GM21737 (cell line): Measurements from ENCODE around the gene C17orf100.
"Not testable (repeated sequence)": the region's sequence is repeated elsewhere in the genome, so short reads cannot be mapped to it uniquely, and the experiment has no call there.

Experiments
- ATAC-seq: cut with Tn5 transposase; IDR thresholded peaks from one replicate; pipeline ENCODE4 v1.9.1; 2021; ENCODE audit warnings: mild to moderate bottlenecking, moderate library complexity; ENCODE audit not compliant: unreplicated experiment

C17orf100 gene

GRCh38 chr17:6640536-6641246 lies 10.9 kb upstream of the C17orf100 start, which contains the start of the genes KIAA0753 and TXNDC17:
TSS of gene KIAA0753 (minus strand) at chr17:6640711. CDS start at chr17:6635103, 5,608 bp downstream.
TSS of gene TXNDC17 (plus strand) at chr17:6641060. CDS start at chr17:6641083, 23 bp downstream.
- peak; percentile 90 for ATAC-seq

DNA sequence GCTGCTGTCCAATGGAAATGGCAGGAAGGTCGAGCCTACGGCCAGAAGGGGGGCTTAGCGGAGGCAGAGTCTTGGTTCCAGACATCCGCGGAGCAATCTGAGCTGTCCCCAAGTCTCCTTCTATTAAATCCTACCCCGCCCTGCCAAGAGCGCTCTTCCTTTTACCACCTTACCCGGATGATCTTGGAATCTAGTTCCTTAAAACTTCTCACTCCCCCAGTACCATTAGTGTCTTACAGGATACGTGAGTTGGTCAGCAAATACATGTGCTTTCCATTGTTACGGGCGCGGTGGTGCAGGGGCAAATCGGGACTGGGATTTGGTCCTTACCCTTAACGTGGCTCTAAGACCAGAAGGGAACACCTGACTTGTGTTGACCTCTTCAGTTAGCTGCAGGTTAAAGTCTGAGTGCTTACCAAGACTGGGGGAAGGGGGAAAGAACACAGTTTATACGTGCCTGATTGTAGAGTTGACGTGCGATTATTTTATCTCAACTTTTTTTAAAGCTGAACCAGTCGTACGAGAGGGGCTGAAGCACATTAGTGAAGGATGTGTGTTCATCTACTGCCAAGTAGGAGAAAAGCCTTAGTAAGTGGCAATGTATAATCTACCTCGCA lies 10.2 kb upstream of the C17orf100 start:
- no peak for ATAC-seq

GRCh38 chr17:6642592-6642991 lies 9.0 kb upstream of the C17orf100 start:
- no peak for ATAC-seq

GRCh38 chr17:6643451-6644125 lies 8.0 kb upstream of the C17orf100 start:
- no peak for ATAC-seq

GRCh38 chr17:6648181-6648580 lies 3.4 kb upstream of the C17orf100 start:
- no peak for ATAC-seq

GRCh38 chr17:6651919-6652452 lies 424 bp downstream of the C17orf100 start:
- peak; percentile 10 for ATAC-seq

- ATAC-seq, result no peak
Observed at GRCh38 chr17:6654841-6655731, 3.5 kb downstream of the C17orf100 start.

GRCh38 chr17:6655732-6656361 lies 4.3 kb downstream of the C17orf100 start:
- ATAC-seq, result not testable (repeated sequence)

DNA sequence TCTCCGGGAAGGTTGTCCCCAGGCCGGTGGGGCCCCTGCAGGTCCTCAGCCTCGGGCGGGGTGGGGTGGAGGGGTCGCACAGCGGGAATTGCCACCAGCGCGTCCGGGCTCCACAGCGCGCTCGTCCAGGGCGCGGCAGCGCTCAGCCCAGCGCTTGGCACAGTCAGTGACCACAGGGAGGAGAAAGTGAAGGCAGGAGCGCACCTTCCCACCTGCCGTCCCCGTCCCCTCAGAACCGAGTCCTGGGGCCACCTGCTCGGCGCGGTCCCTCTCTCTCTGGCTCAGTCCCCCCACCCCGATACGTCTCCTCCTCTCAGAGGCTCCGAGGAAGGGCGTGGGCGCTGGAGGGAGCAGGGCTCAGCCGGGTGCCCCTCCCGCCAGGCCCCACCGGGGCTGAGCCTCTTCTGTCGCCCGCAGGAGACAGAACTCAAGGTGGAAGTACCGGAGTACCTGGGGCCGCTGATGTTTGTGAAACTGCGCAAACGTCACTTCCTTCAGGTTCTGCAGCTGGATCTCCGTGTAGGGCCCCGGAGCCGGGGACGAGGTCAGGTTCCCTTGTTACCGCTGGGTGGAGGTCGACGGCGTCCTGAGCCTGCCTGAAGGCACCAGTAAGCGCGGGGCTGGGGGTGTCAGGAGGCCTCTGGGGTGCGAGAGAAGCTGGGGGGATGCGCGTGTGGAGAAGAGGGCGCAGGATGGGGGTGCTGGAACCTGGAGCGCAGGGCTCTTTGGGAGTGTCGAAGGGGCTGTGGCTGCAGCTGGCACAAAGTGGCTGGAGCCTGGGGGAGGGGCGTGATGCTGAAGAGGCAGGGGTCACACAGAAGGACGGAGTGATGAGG lies 5.5 kb downstream of the C17orf100 start:
- ATAC-seq, result not testable (repeated sequence)

DNA sequence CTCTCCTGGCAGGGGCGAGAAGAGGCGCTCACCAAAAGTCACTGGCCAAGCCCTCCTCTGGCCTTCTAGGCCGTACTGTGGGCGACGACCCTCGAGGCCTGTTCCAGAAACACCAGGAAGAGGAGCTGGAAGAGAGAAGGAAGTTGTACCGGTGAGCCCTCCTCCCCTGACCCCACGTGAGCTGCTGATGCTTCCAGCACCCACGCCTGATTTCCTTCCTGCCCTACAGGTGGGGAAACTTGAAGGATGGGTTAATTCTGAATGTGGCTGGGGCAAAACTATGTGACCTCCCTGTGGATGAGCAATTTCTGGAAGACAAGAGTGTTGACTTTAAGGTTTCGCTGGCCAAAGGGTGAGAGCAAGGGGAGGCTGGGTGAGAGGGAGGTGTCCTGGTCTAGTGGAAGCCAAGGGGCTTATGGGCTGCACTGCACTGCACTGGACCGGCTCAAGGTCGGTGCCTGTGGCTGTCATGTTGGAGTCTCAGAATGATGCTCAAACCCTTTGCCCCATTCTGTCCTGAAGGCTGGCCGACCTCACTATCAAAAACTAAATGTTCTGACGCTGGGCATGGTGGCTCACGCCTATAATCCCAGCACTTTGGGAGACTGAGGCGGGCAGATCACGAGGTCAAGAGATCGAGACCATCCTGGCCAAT lies 6.2 kb downstream of the C17orf100 start:
- ATAC-seq, result no peak

GRCh38 chr17:6658411-6658810 lies 6.8 kb downstream of the C17orf100 start:
- not testable (repeated sequence) for ATAC-seq

DNA sequence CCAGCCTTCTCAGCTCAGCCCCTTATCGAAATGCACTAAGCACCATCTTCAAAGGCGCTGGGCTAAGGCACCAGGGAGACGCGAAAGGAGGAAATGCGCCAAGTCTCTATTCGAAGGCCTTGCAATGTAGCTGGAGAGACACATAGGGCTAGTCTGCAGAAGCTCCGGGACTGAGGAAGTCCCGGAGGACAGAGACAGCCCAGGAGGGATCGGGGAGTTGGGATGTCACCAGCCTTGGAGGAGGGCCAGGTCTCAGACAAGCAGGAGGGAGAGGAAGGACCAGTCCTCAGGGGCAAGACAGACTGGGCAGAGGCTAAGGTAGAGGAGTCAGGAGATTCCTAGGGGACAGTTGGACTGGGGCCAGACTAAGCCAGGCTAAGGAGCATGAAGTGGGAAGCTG lies 8.5 kb downstream of the C17orf100 start:
- no peak for ATAC-seq

DNA sequence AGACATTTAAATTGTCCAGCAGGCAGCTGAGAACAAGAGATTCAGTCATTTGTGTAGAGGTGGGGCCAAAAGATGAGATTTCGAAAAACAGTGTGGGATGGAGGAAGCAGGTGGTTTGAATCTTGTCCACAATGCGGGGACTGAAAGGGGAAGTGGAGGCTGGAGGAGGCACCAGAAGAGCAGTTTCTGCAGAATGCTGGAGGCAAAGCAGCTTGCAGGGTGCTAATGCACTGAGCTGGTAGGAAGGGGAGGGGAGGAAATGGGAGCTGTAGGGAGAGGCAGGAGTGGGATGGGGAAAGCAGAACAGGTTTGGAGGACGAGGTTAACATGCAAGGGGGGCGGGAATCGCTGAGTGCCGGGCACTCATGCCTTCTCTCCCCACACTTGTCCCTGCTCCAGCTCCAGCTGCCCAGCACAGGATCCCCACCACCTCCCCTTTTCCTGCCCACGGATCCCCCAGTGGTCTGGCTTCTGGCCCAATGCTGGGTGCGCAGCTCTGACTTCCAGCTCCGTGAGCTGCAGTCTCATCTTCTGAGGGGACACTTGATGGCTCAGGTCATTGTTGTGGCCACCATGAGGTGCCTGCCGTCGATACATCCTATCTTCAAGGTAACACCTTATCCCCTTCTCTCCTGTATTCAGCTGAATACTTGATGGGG lies 9.4 kb downstream of the C17orf100 start:
- ATAC-seq, result peak; percentile 74

GRCh38 chr17:6661464-6661848 lies 9.9 kb downstream of the C17orf100 start:
- no peak for ATAC-seq

DNA sequence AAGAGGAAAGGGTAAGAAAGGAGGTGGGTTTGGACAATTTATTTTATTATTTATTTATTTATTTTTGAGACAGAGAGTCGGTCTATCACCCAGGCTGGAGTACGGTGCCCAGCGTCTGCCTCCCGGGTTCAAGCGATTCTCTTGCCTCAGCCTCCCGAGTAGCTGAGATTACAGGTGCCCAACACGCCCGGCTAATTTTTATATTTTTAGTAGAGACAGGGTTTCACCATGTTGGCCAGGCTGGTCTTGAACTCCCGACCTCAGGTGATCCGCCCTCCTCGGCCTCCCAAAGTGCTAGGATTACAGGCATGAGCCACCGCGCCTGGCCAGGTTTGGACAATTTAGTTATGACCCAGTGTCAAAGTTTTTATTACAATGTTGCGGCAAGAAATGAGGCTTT lies 11.6 kb downstream of the C17orf100 start:
- not testable (repeated sequence) for ATAC-seq

- no peak for ATAC-seq
Observed at GRCh38 chr17:6666077-6666521, 14.5 kb downstream of the C17orf100 start.

DNA sequence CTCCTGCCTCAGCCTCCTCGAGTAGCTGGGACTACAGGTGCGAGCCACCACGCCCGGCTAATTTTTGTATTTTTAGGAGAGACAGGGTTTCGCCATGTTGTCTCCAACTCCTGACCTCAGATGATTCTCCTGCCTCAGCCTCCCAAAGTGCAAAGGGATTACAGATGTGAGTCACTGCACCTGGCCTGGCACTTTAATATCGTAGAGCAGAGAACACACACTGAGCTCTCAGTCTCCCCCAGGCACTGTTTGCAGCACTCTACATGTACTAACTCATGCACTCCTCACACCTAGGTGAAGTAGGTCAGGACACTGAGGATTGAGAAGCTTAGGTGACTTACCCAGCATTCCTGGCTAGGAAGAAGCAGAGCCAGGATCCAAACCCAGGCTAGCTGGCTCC lies 15.0 kb downstream of the C17orf100 start:
- no peak for ATAC-seq

- no peak for ATAC-seq
Observed at GRCh38 chr17:6667516-6667915, 16.0 kb downstream of the C17orf100 start.
